SK-N-SH treated with all-trans-retinoic acid at 6 μM for 48 hours (cell line): ENCODE results near the gene ZNF831.

Source experiments
- ATAC-seq: fragments of 200-7000 bp; cut with Tn5 transposase; 3 replicates; pipeline ENCODE4 v1.9.1; 2020; ENCODE audit warnings: mild to moderate bottlenecking, moderate library complexity
- BACH2 ChIP-seq: fragments of 250-450 bp; sonication (Bioruptor Pico); IDR thresholded peaks from 2 replicates; pipeline ENCODE4 v1.9.0; 2021; ENCODE audit warnings: mild to moderate bottlenecking, borderline replicate concordance
- CSDC2 ChIP-seq: fragments of 250-450 bp; sonication (Bioruptor Pico); IDR thresholded peaks from 2 replicates; pipeline ENCODE4 v1.5.0; 2020; ENCODE audit warnings: mild to moderate bottlenecking, moderate library complexity
- ESRRG ChIP-seq: fragments of 250-450 bp; sonication (Bioruptor Pico); IDR thresholded peaks from 2 replicates; pipeline ENCODE4 v1.6.1; 2021; ENCODE audit warnings: mild to moderate bottlenecking
- GLIS3 ChIP-seq: fragments of 250-450 bp; sonication (Bioruptor Pico); IDR thresholded peaks from 2 replicates; pipeline ENCODE4 v1.5.0; 2020; ENCODE audit warnings: mild to moderate bottlenecking, moderate library complexity
- PPARA ChIP-seq: fragments of 250-450 bp; sonication (Bioruptor Pico); IDR thresholded peaks from 2 replicates; pipeline ENCODE4 v1.5.0; 2020; ENCODE audit warnings: mild to moderate bottlenecking, borderline replicate concordance
- RARB ChIP-seq: fragments of 250-450 bp; sonication (Bioruptor Pico); IDR thresholded peaks from 2 replicates; pipeline ENCODE4 v1.8.0; 2021; ENCODE audit warnings: mild to moderate bottlenecking, moderate library complexity
- SNAI2 ChIP-seq: fragments of 250-450 bp; sonication (Bioruptor Pico); IDR thresholded peaks from 2 replicates; pipeline ENCODE4 v1.5.0; 2020; ENCODE audit warnings: mild to moderate bottlenecking, moderate library complexity
- TCF4 ChIP-seq: fragments of 250-450 bp; sonication (Bioruptor Pico); IDR thresholded peaks from 2 replicates; pipeline ENCODE4 v1.8.0; 2021; ENCODE audit warnings: mild to moderate bottlenecking, moderate library complexity, borderline replicate concordance
- TOX ChIP-seq: fragments of 250-450 bp; sonication (Bioruptor Pico); IDR thresholded peaks from 2 replicates; pipeline ENCODE4 v1.8.0; 2021; ENCODE audit warnings: mild to moderate bottlenecking, moderate library complexity, borderline replicate concordance
- ZC3H10 ChIP-seq: fragments of 250-450 bp; sonication (Bioruptor Pico); IDR thresholded peaks from 2 replicates; pipeline ENCODE4 v1.5.1; 2021; ENCODE audit warnings: mild to moderate bottlenecking, moderate library complexity
- ZFP3 ChIP-seq: fragments of 250-450 bp; sonication (Bioruptor Pico); IDR thresholded peaks from 2 replicates; pipeline ENCODE4 v1.5.0; 2020; ENCODE audit warnings: mild to moderate bottlenecking, moderate library complexity
- ZFP30 ChIP-seq: fragments of 450-650 bp; formaldehyde crosslinking; IDR thresholded peaks from 2 replicates; pipeline ENCODE4 v1.5.0; 2022; ENCODE audit warnings: mild to moderate bottlenecking, moderate library complexity
- ZNF565 ChIP-seq: fragments of 450-650 bp; formaldehyde crosslinking; conservative IDR thresholded peaks from 2 replicates; pipeline ENCODE4 v1.5.0; 2020; ENCODE audit warnings: low read depth, mild to moderate bottlenecking, moderate library complexity
- ZNF70 ChIP-seq: fragments of 450-650 bp; formaldehyde crosslinking; IDR thresholded peaks from 2 replicates; pipeline ENCODE4 v1.5.0; 2020; ENCODE audit warnings: mild to moderate bottlenecking, moderate library complexity
- ZNF8 ChIP-seq: fragments of 450-650 bp; formaldehyde crosslinking; IDR thresholded peaks from 2 replicates; pipeline ENCODE4 v1.5.0; 2020; ENCODE audit warnings: mild to moderate bottlenecking, moderate library complexity
- TF ChIP-seq, protein P1 (sequence below): fragments of 250-450 bp; sonication (Bioruptor Pico); IDR thresholded peaks from 2 replicates; pipeline ENCODE4 v1.5.0; 2020; ENCODE audit warnings: mild to moderate bottlenecking, moderate library complexity
- TF ChIP-seq, protein P2 (sequence below): fragments of 250-450 bp; sonication (Bioruptor Pico); IDR thresholded peaks from 2 replicates; pipeline ENCODE4 v1.8.0; 2020; ENCODE audit warnings: mild to moderate bottlenecking, moderate library complexity, borderline replicate concordance
- TF ChIP-seq, protein P3 (sequence below): fragments of 250-450 bp; sonication (Bioruptor Pico); IDR thresholded peaks from 2 replicates; pipeline ENCODE4 v1.8.0; 2021; ENCODE audit warnings: low read depth, mild to moderate bottlenecking, moderate library complexity, borderline replicate concordance
- TF ChIP-seq, protein P4 (sequence below): fragments of 250-450 bp; sonication (Bioruptor Pico); IDR thresholded peaks from 2 replicates; pipeline ENCODE4 v1.5.1; 2020; ENCODE audit warnings: low read depth, mild to moderate bottlenecking, moderate library complexity
- TF ChIP-seq, protein P5 (sequence below): fragments of 250-450 bp; sonication (Bioruptor Pico); IDR thresholded peaks from 2 replicates; pipeline ENCODE4 v1.5.1; 2021; ENCODE audit warnings: mild to moderate bottlenecking, moderate library complexity

ZNF831 gene

DNA sequence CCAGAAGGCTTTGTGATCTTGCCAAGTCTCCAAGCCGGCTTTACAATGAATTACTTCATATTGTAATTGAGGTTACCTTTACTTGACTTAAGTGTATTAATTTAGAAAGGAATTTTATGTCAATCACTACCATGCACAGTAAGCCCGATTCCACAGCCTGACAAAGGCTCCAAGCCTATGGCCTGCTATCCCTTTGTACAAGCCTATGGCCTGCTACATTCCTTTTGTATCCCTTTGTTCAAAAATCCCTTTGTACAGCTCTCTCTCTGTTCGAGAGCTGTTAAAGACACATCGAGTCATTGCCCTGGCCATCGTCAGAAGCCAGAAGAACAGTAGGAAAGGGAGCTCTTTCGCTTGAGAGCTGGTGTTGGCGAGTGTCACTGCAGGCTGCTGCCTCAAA is 134.1 kb downstream of the ZNF831 start:
- TF ChIP-seq ZNF70 = no peak
- TF ChIP-seq ZC3H10 (CRISPR knock-in tag) = no peak
- no peak for TF ChIP-seq RARB (CRISPR knock-in tag)
- no peak for TF ChIP-seq ESRRG (CRISPR knock-in tag)
- TF ChIP-seq GLIS3 (CRISPR knock-in tag) = no peak
- no peak for TF ChIP-seq ZFP3 (CRISPR knock-in tag)
- ATAC-seq = no peak

DNA sequence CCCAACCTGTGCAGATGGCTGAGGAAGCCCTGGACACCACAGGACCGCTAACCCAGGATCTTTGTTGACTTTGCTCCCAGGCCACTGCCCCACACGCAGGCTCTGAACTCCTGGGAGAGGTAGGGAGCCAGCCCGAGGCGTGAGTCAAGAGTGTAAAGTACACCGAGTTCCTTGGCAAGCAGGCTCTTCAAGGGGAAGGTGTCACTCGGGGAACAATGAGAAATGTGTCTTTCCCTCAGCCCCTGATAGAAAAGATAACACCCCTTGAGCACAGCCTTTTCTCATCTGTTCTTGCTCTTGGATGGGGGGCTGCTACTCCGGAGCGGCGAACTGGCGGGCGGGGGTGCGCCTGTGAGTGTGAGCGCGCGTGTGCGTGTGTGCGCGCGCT is 136.3 kb downstream of the ZNF831 start:
- ATAC-seq = no peak
- no peak for TF ChIP-seq TOX (CRISPR knock-in tag)
- no peak for TF ChIP-seq BACH2
- no peak for TF ChIP-seq ZNF565
- no peak for TF ChIP-seq ZFP30 (CRISPR knock-in tag)
- TF ChIP-seq ESRRG (CRISPR knock-in tag) = no peak
- TF ChIP-seq CSDC2 (CRISPR knock-in tag) = no peak
- TF ChIP-seq, protein P1, sequence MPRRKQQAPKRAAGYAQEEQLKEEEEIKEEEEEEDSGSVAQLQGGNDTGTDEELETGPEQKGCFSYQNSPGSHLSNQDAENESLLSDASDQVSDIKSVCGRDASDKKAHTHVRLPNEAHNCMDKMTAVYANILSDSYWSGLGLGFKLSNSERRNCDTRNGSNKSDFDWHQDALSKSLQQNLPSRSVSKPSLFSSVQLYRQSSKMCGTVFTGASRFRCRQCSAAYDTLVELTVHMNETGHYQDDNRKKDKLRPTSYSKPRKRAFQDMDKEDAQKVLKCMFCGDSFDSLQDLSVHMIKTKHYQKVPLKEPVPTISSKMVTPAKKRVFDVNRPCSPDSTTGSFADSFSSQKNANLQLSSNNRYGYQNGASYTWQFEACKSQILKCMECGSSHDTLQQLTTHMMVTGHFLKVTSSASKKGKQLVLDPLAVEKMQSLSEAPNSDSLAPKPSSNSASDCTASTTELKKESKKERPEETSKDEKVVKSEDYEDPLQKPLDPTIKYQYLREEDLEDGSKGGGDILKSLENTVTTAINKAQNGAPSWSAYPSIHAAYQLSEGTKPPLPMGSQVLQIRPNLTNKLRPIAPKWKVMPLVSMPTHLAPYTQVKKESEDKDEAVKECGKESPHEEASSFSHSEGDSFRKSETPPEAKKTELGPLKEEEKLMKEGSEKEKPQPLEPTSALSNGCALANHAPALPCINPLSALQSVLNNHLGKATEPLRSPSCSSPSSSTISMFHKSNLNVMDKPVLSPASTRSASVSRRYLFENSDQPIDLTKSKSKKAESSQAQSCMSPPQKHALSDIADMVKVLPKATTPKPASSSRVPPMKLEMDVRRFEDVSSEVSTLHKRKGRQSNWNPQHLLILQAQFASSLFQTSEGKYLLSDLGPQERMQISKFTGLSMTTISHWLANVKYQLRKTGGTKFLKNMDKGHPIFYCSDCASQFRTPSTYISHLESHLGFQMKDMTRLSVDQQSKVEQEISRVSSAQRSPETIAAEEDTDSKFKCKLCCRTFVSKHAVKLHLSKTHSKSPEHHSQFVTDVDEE = no peak
- TF ChIP-seq, protein P2, sequence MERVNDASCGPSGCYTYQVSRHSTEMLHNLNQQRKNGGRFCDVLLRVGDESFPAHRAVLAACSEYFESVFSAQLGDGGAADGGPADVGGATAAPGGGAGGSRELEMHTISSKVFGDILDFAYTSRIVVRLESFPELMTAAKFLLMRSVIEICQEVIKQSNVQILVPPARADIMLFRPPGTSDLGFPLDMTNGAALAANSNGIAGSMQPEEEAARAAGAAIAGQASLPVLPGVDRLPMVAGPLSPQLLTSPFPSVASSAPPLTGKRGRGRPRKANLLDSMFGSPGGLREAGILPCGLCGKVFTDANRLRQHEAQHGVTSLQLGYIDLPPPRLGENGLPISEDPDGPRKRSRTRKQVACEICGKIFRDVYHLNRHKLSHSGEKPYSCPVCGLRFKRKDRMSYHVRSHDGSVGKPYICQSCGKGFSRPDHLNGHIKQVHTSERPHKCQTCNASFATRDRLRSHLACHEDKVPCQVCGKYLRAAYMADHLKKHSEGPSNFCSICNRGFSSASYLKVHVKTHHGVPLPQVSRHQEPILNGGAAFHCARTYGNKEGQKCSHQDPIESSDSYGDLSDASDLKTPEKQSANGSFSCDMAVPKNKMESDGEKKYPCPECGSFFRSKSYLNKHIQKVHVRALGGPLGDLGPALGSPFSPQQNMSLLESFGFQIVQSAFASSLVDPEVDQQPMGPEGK (CRISPR knock-in tag) = no peak
- TF ChIP-seq TCF4 = no peak
- TF ChIP-seq GLIS3 (CRISPR knock-in tag) = no peak
- TF ChIP-seq, protein P3, sequence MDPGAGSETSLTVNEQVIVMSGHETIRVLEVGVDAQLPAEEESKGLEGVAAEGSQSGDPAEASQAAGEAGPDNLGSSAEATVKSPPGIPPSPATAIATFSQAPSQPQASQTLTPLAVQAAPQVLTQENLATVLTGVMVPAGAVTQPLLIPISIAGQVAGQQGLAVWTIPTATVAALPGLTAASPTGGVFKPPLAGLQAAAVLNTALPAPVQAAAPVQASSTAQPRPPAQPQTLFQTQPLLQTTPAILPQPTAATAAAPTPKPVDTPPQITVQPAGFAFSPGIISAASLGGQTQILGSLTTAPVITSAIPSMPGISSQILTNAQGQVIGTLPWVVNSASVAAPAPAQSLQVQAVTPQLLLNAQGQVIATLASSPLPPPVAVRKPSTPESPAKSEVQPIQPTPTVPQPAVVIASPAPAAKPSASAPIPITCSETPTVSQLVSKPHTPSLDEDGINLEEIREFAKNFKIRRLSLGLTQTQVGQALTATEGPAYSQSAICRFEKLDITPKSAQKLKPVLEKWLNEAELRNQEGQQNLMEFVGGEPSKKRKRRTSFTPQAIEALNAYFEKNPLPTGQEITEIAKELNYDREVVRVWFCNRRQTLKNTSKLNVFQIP (CRISPR knock-in tag) = no peak
- no peak for TF ChIP-seq ZC3H10 (CRISPR knock-in tag)

DNA sequence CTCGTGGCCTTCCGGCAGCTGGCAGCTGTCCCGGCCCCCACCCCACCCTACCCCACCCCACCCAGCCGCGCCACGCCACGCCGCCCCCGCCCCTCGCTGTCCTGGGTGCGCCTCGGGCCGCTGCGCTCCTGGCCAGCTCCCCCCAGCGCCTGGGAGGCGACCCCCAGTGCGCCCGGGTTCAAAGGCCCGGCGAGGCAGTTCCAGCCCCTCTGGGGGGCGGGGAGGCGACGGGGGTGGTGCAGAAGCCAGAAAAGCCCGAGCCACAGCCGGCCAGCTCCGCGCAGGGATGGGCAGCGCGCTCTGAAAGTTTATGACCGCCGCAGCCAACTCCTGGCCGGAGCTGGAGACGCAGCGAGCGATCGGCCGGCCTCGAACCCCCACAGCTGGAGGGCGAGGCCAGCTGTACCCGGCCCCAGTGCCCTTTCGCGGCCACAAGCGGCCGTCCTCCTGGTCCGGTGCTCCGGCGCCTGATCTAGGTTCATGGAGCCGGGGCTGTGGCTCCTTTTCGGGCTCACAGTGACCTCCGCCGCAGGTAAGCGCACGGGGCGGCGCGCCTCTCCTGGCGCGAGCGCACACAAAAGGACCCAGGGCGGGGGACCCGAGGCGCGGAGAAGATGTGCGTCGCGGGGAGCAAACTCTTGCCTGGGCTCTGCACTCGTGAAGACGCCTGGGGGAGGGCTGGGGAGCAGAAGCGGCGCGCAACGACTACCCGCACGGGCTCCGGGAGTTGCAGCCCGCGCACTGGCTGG is 136.9 kb downstream of the ZNF831 start, which contains the start of gene EDN3:
Gene EDN3, plus strand, starts transcription at position 279 of the 749 bp plus-strand sequence. Its CDS starts 202 bp downstream, at position 481.
- no peak for ATAC-seq
- TF ChIP-seq RARB (CRISPR knock-in tag) (no peak), SNAI2 (CRISPR knock-in tag) (no peak), ZFP30 (CRISPR knock-in tag) (no peak), ZFP3 (CRISPR knock-in tag) (no peak), ZNF70 (no peak)
- TF ChIP-seq, protein P2 (CRISPR knock-in tag) = no peak
- TF ChIP-seq, protein P4, sequence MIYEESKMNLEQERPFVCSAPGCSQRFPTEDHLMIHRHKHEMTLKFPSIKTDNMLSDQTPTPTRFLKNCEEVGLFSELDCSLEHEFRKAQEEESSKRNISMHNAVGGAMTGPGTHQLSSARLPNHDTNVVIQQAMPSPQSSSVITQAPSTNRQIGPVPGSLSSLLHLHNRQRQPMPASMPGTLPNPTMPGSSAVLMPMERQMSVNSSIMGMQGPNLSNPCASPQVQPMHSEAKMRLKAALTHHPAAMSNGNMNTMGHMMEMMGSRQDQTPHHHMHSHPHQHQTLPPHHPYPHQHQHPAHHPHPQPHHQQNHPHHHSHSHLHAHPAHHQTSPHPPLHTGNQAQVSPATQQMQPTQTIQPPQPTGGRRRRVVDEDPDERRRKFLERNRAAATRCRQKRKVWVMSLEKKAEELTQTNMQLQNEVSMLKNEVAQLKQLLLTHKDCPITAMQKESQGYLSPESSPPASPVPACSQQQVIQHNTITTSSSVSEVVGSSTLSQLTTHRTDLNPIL (CRISPR knock-in tag) = no peak

DNA sequence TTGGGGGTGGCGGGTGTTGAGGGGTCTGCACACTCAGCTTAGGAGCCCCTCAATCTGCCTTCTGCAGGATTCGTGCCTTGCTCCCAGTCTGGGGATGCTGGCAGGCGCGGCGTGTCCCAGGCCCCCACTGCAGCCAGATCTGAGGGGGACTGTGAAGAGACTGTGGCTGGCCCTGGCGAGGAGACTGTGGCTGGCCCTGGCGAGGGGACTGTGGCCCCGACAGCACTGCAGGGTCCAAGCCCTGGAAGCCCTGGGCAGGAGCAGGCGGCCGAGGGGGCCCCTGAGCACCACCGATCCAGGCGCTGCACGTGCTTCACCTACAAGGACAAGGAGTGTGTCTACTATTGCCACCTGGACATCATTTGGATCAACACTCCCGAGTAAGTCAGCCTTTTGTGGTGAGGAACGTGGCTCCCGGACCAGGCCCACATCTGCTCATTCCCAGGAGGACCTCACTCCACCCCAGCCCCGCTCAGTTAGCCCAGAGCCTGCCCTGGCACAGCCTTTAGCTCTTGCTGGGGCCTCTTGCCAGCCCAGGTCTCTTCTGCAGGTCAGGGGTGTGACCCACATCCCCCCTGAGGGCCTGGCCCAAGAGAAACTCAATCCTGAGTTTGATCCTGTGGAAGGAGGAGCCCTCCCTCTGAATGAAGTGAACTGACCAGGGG is 137.9 kb downstream of the ZNF831 start:
- no peak for ATAC-seq
- TF ChIP-seq ESRRG (CRISPR knock-in tag) (no peak), RARB (CRISPR knock-in tag) (no peak), PPARA (CRISPR knock-in tag) (no peak), CSDC2 (CRISPR knock-in tag) (no peak), ZC3H10 (CRISPR knock-in tag) (no peak), ZNF70 (no peak), ZNF8 (CRISPR knock-in tag) (no peak)
- TF ChIP-seq, protein P3 (CRISPR knock-in tag) = no peak
- TF ChIP-seq, protein P5, sequence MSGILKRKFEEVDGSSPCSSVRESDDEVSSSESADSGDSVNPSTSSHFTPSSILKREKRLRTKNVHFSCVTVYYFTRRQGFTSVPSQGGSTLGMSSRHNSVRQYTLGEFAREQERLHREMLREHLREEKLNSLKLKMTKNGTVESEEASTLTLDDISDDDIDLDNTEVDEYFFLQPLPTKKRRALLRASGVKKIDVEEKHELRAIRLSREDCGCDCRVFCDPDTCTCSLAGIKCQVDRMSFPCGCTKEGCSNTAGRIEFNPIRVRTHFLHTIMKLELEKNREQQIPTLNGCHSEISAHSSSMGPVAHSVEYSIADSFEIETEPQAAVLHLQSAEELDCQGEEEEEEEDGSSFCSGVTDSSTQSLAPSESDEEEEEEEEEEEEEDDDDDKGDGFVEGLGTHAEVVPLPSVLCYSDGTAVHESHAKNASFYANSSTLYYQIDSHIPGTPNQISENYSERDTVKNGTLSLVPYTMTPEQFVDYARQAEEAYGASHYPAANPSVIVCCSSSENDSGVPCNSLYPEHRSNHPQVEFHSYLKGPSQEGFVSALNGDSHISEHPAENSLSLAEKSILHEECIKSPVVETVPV (CRISPR knock-in tag) = no peak
